ENCODE results near the gene SHC1.

SHC1 gene, protein sequence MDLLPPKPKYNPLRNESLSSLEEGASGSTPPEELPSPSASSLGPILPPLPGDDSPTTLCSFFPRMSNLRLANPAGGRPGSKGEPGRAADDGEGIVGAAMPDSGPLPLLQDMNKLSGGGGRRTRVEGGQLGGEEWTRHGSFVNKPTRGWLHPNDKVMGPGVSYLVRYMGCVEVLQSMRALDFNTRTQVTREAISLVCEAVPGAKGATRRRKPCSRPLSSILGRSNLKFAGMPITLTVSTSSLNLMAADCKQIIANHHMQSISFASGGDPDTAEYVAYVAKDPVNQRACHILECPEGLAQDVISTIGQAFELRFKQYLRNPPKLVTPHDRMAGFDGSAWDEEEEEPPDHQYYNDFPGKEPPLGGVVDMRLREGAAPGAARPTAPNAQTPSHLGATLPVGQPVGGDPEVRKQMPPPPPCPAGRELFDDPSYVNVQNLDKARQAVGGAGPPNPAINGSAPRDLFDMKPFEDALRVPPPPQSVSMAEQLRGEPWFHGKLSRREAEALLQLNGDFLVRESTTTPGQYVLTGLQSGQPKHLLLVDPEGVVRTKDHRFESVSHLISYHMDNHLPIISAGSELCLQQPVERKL

DNA sequence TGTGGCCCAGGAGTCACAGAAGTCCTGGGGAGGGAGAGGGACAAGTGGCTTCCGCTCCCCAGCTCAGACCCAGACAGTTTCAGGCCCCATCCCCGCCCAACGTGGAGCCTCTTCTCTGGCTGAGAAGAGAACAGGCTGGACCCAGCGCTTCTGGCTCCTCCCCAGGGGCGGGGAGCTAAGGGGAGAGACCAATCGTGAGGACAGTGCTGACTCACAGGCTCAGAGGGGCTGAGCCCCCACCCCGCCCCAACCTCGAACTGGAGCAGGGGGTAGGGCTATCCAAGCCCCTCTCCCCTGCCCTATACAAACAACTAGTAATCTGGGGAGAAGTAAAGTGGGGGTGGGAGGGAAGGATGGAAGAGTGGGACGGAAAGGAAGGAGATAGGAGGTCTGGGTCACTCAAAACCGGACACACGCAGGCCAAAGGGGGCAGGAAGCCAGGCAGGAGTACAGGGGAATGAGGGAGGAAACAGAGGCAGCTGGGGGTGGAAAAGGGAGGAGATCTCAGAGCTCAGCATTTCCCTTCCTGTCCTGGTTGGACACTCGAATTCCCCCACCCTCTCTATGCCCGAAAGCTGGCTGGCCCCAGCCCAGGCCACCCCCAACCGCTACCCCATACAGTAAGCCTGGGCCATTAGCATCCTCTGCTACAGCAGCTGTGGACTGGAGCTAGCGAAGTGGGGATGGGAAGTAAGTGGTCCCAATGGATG, at the start of gene SHC1:
Gene SHC1, minus strand, starts transcription at position 117 of the 710 bp plus-strand sequence. CDS start 221 bp downstream, outside the sequence.
- peak; percentile 84 for DNase-seq (ENCODE audit: low read depth)

DNA sequence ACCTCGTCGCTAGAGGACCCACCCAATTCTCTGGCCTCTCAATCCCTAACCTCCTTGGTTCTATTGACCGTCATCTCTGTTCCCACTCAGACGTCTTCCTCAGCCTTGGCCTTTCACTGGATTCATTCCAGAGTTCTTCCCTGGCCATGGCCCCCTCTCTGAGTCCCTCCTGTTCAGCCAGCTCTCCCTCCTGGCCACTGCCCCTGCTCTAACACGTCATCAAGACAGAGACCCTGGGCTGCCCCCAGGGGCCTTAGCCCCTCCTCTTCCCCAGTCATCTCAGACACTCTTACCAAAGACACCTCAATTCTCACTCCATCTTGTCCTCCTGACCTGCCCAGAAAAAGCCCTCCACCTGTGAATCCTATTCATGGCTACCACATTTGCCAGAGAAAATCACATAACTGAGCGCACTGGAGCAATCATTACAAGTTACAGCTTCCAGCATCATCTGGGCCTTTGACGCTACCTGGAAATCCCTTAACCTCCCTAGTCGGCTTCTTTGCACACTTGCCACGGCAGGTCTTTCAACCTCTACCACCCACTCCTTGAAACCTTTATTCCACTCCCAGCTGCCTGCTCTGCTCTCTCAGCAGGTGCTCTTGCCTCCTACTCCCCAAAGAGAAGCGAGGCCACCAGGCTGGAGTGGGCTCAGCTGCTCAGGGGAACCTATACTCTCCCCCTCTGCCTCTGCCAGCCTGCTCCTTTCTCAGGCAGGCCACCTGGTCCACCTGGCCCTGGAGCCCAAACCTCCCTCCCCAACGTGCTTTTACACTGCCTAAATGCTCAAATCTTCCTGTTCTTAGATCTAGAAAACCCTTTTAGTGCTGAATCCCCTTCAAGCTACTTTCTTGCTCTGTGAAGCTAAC, 49.1 kb upstream of the SHC1 start:
- DNase-seq (ENCODE audit: low read depth) = no peak

DNA sequence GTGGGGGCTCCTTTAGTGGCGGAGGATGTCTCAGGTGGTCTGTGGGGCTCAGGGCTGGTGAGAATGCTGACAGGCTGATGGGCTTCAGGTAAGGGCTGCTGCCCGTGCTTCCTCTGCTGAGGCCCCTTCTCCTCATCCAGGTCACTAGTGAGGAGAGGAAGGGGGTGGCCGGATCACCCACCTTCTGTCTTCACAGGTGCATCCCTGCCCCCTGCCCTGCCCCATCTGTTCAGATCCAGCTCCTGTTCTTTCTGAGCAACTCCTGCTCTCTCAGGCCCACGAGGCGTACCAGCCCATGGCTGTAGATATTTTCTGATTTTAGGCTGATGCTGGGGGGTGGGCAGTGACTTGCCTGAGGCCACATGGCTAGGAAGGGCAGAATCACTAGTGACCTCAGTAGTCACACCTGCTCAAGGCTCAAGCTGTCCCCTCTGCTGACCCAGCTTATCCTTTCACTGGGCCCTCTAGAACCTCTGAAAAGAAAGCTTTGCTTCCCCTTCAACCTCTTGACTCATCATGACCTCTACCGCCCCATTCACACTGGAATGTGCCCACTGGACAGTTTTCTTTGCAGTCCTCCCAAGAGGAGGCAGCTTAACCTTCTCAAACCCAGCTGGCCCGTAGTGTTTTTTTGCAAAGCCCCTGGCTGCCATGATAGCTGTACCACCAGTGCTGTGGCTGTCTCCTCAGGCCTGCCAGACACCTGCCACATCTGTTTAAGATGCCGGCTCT, 48.2 kb upstream of the SHC1 start:
- no peak for DNase-seq (ENCODE audit: low read depth)

DNA sequence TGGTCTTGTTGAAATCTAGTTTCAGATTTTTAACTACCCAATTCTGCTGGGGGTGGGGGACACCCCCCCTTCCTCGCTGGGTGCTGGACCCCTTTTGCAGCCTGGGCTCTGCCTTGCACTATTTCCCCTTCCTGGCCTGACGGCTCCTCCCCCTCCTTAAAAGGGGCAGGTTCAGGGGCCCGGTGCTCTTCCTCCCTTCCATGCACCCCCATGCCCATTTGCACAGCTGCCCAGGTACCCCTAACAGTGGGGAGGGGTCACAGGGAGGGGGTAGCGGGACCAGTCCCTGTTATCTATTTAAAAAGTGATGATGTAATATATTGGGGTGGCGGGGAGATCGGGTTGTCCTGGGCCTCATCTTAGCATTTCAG, 47.4 kb upstream of the SHC1 start:
- DNase-seq (ENCODE audit: low read depth) = no peak

DNA sequence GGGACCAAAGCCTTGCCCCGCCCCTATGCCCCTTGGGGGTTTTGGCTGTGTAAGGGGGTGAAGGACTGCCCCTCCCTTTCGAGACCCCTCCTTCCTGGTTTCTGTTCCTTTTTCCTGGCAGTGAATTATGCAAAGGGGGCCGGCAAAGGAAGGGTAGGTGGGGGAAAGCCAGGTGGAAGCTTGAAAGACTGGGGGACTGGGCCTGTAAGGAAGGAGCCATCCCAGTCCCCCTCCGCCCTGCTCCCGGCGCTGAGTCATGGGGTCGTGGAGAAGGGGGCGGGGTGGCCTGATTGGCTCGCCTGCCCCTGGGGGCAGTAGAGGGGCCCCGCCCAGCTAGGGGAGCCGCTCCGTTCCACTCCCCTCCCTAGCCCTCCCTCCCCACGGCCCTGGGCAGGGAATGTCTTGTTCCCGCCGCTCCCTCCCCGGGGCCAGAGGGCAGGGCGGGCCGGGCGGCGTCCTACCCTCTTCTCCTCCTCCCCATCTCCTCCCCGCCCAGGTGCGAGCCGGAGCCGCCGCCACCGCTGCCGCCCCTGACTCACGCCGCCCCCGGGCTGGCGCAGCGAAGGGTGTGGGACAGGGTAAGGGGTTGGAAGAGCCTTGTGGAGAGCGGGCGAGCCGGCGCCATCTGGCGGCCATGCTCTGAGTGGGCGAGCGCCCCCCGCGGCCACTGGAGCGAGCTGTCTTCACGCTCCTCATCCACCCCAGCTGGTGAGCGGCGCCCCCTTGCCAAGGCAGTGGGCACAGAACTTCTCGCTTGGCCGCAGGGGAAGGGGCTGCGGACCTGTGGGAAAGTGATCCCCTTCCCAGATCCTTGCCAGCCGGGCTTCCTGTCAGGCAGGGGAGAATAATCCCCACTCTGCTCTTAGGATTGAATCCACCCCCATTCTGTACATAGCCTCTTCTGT, 46.7 kb upstream of the SHC1 start:
- DNase-seq (ENCODE audit: low read depth) = no peak

DNA sequence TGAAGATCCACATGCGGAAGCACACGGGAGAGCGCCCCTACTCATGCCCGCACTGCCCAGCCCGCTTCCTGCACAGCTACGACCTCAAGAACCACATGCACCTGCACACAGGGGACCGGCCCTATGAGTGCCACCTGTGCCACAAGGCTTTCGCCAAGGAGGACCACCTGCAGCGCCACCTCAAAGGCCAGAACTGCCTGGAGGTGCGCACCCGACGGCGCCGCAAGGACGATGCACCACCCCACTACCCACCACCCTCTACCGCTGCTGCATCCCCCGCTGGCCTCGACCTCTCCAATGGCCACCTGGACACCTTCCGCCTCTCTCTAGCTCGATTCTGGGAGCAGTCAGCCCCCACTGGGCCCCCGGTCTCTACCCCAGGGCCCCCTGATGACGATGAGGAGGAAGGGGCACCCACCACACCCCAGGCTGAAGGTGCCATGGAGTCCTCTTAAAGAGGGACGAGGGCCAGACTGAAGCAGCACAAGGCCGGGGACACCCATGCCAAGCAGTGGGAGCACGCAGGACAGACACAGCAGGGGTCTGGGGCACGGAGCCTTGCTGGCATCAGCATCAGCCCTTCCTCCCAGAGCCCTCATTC, 45.8 kb upstream of the SHC1 start:
- DNase-seq (ENCODE audit: low read depth) = no peak

DNA sequence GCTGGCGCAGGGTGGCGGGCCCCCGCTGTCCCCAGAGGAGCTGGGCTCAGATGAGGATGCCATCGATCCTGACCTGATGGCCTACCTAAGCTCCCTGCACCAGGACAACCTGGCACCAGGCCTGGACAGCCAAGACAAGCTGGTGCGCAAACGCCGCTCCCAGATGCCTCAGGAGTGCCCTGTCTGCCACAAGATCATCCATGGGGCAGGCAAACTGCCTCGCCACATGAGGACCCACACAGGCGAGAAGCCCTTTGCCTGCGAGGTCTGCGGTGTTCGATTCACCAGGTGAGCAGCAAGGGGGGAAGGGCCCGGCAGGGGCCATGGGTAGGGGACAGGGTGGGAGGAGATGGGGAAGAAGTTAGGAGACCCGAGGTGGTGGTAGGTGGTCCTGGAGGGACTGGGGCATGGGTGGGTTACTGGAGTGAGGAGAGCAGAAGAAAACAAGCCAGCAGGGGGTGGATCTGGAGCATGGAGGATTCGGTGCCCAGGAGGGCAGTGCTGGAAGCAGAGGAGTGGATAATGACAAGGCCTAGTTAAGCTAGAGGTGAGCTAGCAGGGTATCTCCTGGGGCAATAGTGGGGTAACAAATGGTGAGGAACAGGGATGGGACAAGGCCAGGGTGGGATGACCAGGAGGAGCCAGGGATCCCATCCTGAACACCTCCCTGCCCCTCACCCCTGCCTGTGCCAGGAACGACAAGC, 45.1 kb upstream of the SHC1 start:
- DNase-seq (ENCODE audit: low read depth) = no peak

DNA sequence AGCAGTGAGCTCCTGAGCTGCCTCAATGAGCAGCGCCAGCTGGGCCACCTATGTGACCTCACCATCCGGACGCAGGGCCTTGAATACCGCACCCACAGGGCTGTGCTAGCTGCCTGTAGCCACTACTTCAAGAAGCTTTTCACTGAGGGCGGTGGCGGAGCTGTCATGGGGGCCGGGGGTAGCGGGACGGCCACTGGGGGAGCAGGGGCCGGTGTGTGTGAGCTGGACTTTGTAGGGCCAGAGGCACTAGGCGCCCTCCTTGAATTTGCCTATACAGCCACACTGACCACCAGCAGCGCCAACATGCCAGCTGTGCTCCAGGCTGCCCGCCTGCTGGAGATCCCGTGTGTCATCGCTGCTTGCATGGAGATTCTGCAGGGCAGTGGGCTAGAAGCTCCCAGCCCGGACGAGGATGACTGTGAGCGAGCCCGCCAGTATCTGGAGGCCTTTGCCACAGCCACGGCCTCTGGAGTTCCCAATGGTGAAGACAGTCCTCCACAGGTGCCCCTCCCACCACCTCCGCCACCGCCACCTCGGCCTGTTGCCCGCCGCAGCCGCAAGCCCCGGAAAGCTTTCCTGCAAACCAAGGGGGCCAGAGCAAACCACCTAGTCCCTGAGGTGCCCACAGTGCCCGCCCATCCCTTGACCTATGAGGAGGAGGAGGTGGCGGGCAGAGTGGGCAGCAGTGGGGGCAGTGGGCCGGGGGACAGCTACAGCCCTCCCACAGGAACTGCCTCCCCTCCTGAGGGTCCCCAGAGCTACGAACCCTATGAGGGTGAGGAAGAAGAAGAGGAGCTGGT, 44.4 kb upstream of the SHC1 start:
- no peak for DNase-seq (ENCODE audit: low read depth)

DNA sequence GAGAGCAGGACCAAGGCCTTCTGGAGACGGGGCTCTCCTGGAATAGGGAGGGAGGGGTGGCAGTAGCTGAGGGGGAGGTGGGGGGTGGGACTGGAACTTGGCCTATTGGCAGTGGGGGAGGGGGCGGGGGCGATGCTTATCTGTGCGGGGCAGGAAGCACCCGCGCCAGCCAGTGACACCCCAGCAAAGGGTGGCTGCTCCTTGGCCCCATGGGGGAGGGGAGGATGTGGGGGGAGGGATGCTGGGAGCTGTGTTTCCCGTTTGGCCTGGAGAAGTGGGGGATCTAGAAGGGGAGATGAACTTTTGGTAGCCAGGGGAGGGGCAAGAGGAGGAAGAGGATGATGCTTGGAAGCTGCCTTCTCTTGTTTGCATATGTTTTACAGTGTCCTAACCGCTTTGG, 43.1 kb upstream of the SHC1 start:
- DNase-seq (ENCODE audit: low read depth) = no peak

DNA sequence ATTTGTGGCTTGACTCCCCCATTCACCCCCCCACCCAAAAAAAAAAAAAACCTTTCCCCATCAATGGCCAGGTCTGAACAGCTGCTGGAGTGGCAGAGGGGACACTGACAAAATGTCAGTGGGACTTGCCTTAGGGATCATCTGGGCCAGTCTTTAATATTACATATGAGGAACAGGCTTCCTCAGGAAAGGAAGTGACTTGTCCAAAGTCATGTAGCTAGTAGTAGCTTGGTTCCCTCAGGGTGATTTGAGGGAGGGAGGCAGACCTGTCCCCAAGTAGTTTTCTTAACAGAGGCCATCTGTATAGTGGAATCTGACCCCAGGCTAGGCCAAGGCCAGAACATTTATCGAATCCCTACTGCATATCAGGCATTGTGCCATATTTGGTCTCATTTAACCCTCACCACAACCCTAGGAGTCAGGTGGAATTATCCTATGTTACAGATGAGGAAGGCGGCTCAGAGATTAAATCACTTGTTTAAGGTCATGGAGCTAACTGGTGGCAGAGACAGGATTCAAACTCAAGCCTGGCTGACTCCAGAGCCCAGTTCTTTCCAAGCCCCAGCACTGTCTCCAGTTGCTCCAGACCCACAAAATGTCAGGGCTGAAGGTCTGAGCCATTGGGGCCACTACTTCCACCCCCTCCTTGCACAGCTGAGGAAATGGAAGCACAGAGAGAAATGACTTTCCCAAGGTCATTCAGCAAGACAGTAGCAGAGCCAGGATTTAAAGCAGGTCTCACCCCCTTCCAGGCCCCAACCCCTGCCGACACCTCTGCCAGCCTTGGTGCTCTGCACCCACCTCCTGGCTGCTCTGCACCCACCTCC, 42.4 kb upstream of the SHC1 start:
- no peak for DNase-seq (ENCODE audit: low read depth)

DNA sequence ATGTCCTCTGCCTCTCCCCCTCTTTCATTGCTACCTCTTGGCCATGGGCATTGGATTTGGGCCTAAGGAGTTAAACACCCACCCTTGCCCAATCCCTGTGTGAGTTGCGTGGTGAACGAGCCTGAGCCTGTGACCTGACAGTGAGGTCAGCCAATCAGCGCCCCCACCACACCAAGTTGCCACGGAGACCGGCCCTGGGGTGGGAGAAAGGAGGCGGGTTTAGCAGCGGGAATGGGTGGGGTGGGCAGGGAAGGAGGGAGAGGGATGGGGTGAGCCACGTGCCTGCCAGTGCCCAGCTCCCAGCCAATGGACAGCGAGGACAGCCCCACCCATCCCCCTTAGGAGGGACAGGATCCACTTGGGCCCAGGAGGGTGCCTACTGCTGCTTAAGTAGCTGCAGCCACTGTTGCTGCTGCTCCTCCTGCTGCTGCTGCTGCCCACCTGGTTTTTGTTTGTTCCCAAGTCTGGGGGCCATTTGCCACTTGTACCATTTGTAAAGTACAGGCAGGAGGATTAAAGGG, 41.5 kb upstream of the SHC1 start:
- DNase-seq (ENCODE audit: low read depth) = no peak

DNA sequence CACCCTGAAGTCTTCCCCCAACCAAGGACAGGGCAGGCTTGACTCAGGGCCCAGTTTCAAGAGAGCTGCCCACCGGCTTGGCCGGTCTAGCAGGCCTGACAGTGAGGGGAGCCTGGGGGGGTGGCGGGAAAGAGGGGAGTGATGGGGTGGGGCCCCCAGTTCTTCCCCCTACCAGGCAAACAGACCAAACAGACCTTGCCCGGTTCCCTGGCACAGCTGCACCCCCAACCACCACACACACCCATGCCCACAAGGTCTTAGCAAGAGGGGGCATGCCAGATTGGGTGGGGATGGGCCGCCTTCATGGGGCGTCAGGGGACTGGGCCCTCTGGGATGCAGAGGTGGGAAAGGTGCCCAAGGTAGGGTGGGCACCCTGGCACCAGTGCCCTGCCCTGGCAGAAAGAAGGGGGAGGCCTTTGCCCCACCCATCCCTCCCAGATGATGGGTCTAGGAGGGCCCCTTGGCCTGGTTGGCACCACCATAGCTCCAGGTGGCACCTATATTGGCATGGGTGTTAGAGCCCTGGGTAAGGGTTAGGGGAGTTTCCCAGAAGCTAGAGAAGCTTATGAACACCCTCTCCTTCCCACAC, 41.0 kb upstream of the SHC1 start:
- no peak for DNase-seq (ENCODE audit: low read depth)

DNA sequence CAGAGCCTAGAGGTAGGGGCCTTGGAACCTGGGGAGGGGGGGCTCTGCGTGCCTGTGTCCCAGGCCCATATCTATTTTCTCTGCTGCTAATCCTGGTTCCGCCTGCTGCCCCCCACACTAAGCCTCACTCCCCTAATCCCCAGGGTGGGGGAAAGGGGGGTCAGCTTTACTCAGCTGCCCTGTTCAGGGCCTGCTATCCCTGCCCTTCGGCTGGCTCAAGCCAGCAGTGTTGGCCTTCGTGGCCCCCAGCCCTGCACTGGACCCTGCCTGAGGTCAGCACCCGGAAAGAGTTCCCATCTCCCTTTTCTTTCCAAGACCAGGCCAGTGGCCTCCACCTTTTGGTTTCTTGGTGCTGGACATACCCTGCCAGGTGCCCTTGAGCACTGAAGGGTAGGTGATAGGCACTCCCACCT, 40.5 kb upstream of the SHC1 start:
- DNase-seq (ENCODE audit: low read depth) = no peak

DNA sequence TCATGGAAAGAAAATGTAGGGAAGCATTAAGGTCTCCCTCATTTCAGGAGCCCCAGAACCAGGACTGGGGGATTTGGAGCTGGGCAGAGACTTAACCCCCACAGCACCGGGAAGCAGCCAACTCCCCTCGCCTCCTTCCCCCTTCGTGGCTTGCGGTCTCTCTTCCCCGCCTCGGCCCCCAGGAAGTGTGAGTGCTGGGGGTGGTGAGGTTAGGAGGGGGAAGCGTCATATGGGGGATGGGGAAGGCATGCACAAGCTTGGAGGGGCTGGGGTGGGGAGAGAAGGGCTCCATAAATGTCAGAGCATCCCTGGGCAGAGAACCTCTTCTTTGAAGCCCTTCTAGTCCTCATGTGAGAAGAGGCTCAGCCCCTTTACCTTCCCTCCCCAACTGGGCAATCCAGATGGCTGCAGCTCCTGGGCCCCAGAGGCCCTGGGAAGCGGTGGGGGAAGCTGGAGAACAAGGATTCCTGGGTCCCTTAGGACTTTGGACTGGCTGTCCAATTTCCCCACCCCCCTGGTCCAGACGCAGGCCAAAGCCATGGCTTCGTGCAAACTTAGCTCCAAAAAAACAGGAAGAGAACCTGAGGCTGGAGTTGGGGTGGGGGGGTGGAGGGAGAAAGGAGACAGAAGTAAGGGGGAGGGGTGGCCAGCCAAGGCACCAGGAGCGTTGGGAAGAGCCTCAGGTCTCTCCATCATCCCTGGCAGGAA, 39.8 kb upstream of the SHC1 start:
- DNase-seq (ENCODE audit: low read depth) = no peak

DNA sequence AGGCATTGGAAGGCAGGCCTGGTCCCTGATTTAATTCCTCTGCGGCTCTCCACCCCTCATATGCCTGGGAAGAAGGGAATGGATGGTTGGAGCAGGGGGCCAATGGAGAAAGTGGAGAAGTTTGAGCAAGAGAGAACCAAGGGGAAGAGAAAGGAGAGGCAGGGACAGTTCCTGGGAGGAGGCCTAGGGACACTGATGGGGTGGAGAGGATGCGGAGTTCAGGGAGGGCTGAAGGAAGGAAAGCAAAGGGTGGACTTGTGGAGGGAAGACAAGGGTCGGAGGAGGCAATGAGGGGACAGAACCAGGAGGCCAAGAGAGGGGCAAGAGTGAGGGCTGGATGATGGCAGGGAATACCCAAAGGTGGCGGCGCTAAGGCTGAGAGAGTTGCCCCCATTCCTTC, 39.2 kb upstream of the SHC1 start:
- DNase-seq (ENCODE audit: low read depth) = no peak

DNA sequence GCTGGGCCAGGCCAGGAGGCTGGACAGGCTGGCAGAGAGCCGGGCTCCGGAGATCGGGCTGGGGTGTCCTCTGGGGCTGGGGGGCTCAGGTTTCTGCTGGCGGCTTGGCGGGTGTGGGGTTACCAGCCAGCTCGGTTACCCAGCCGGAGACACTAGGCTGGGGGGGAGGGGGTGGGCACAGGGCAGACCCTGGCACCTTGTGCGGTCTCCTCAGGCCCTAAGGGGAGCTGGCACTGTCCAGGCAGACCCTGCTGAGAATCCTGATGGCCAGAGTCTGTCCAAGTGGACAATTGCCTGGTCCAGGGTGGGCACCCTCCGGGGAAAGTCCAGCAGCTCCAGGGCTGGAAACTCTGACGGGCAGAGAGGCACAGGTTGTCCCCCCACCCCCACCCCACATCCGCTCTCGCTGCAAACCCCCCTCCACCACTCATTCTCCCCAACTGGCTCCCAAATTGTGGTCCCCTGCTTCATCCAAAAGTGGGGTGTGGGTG, 38.7 kb upstream of the SHC1 start:
- DNase-seq (ENCODE audit: low read depth) = no peak

Measured in GM04503 (cell line).